Stimulated activated CD4-positive, alpha-beta T cell treated with anti-CD3 and anti-CD28 coated beads, Interleukin-1b, Interleukin-23, amount 100 ng/mL, for 1 hour (primary cell): Measurements from ENCODE around the gene ZNF106.

ENCODE experiments used
- DNase-seq, 2 donors: peaks; one replicate each; pipeline ENCODE4 v3.0.0-alpha.2; 2020; ENCODE audit warnings: low read depth in 2 of 2

The ZNF106 gene

DNA sequence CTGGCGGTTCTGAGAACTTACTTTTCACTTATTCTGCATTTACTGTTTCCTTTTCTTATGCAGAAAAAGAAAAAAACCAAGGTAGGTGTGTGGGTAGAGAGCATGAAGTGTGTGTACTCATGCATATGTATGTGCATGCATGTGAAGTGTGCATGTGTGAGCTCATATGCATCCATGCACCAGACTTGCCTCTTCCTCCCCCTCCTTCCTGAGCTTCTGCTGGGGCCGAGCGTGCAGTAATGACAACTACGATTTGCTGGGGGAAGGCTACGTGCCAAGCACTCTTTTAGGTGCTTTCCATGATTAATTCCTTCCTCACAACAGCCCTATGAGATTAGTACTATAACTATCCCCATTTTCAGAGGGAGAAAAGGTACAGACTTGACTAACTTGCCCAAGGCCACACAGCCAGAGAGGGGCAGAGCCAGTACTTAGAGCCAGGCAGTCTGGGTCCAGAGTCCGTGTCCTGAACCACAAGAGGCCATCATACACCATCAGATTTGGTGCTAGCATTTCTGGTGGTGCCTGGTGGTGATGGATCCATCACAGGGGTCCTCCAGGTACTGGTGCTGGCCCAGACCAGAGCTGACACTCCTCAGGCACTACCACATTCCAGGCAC, 85.0 kb downstream of the ZNF106 start:
- DNase-seq: no peak

DNA sequence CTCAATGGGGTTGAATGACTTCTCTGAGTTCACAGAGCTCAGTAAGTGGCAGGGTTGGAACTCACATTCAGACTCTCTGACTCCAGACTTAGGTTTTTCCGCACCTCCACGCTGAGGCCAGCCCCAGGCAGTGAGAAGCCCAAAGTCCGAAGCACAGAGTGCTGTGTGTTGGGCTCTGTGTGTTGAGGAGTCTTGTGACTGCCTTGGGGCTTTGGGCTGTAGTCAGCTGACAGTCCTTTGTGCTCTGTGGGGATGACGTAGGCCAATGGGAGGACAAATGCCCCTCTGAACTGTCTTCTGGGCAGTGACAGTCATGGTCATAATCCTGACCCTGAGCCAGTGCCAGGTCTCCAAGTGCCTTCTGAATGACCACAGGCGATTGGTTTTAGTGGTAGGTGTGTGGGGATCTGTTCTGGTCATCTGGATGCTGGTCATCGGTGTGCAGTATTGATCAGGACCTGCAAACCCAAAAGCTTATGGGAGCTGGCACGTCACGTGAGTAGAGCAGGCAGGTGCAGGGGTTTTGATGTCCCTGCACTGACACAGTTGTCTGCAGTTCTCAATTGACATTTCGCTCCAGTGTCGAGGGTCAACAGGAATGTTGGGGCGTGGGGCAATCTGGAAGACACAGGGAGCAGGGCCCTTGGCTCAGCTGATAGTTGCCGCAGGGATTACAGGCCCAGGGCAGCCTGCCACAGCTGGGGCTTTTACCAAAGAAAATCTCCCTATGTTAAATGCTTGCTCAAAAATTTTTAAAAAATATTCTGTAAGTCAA, 86.3 kb downstream of the ZNF106 start:
- no peak for DNase-seq

DNA sequence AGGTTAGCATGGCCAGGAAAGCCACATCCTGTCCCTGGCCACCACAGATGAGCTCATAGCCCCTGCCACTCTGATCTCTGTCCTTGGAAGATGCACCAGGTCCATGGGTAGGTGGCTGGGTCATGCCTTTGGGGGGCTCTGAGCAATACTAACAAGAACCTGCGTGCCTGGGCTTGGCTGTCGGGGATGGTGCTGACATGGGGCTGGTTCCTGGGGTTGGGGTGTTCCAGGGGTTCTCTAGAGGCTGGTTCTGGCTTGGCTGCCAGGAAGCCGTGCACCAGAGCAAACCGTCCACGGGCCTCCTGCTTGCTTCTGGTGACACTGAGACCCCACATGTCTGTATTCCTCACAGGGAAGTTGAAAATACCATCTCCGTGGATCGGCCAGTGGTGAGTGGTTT, 87.6 kb downstream of the ZNF106 start:
- no peak for DNase-seq

DNA sequence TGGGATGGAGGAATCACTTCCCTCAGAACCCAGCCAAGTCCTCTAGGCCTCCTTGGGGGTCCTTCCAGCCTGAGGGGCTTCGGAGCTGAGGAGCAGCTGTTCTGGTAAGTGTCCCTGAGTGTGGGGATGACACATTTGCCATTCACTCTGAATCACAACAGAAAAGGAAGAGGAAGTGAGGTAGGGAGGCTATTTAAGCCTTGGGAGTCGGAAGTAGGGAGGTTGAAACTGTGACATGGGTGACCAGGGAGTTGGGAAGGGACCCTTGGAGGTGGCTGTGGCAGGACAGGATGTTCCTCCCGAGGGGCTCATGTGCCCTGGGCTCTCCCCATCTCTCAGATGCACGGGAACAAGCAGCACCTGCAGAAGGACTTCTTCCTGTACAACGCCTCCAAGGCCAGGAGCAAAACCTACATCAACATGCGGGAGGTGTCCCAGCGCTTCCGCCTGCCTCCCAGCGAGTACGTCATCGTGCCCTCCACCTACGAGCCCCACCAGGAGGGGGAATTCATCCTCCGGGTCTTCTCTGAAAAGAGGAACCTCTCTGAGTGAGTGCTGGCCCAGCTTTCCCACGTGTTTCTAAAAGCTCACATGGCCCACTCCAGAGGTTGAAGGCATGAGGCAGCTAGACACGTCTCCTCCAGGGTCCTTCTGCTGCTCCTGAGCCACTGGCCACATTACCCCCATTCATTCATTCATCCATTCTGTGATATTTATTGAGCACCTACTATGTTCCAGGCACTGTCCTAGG, 88.3 kb downstream of the ZNF106 start:
- DNase-seq: no peak

DNA sequence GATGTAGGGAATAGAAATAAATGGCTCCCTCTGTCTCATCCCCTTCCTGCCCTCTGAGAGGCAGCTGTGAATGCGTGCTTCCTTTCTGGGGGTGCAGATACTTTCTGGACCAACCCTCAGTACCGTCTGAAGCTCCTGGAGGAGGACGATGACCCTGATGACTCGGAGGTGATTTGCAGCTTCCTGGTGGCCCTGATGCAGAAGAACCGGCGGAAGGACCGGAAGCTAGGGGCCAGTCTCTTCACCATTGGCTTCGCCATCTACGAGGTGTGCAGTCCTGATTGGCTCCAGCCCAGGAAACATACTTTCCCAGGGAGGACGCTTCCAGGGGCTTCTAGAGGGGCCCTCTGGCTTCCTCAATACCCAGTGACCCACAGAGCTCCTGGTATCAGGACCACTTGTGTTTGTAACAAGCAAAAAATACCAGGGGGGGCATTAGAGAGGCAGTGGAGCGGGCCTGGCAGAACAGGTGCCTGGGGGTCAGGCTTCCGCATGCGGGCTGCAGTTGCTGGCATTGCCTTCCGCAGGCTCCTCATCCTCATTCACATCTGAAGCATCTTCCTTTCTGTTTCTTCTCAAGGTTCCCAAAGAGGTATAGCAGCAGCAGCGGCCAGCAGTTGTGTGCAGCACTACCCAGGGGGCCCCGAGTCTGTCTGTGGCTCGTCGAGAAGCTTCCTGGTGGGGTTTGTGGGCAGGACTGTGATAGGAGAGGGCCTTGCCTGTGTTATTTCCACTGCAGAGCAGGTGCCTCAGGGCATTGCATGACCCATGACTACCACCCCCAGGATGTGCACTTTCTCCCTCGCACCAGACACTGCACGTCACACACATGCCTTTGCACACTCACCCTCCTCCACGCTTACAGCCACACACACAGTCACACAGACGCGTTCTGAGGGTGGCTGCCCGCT, 89.1 kb downstream of the ZNF106 start:
- DNase-seq: no peak

DNA sequence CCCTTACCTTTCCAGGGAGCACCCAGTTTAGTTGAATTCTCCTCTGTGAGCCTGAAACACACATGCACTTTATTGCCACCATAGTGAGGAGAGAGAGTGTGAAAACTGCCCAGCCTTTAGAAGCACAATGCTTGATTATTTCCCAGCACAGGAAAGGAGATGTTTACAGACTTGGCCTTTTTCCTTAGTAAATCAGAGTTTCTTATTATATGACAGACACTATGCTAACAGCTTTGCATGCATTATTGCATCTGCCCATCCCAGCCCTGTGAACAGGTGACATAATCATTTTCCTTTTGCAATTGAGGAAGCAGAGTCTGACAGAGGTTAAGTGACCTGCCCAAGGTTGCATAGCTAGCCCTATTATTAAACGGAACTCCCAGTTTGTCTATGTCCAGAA, 95.1 kb downstream of the ZNF106 start:
- DNase-seq: no peak

DNA sequence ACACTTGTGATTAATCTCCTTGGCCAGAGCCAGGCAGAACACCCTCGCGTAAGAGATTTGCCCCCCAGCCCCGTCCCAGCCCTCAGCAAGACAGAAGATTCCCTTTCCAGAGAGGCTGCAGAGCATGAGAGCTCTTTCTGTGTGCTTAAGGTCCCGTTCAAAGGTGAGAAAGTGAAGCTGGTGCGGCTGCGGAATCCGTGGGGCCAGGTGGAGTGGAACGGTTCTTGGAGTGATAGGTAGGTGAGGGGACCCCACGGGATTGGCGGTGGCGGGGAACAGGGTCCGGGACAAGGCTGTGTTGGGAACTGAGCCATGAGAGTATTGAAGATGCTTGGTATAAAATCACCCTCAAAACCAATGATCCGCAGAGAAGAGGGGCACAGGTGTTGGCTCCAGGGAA, 96.8 kb downstream of the ZNF106 start:
- DNase-seq: no peak

DNA sequence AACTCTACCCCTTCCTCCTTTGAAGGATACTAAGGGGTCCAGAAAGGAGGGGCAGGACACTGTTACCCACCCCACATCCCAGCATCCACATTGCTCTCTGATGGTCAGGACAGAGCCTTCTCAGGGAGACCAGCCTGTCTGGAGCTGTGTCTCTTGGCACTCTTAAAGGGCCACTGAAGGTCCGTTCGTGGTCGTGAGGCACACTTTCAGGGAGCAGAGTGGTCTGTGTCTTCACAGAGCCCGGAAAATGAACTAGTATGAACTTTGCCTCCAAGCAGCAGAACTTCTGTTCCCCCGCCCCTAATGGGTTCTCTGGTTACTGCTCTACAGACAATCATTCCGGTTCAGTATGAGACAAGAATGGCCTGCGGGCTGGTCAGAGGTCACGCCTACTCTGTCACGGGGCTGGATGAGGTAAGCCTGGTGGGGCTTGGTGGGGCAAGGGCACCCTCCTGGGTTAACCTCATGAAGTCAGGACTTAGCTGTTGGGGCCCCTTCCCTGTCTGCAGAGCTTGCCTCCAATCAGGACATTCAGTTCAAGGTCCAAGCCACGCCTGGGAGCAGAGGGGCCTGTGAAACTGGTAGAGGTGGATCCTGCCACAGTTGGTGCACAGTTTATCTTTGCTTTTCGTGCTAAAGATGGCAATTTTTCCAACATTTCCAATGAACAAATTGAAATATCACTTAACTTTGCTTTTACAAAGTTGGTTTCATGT, 98.5 kb downstream of the ZNF106 start:
- no peak for DNase-seq

DNA sequence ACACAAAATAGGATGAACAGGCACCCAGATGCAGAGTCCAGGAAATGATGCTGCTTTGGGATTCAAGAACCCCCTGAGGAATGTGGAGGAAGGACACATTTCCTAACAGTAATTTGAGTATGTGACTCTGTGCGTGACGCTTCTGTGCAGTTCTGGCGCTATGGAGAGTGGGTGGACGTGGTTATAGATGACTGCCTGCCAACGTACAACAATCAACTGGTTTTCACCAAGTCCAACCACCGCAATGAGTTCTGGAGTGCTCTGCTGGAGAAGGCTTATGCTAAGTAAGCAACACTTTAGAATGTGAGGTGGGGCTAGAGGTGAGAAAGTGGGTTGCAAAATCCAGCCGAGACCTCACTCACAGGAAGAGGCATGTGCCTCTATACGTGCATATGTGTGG, 103.3 kb downstream of the ZNF106 start:
- DNase-seq: no peak

DNA sequence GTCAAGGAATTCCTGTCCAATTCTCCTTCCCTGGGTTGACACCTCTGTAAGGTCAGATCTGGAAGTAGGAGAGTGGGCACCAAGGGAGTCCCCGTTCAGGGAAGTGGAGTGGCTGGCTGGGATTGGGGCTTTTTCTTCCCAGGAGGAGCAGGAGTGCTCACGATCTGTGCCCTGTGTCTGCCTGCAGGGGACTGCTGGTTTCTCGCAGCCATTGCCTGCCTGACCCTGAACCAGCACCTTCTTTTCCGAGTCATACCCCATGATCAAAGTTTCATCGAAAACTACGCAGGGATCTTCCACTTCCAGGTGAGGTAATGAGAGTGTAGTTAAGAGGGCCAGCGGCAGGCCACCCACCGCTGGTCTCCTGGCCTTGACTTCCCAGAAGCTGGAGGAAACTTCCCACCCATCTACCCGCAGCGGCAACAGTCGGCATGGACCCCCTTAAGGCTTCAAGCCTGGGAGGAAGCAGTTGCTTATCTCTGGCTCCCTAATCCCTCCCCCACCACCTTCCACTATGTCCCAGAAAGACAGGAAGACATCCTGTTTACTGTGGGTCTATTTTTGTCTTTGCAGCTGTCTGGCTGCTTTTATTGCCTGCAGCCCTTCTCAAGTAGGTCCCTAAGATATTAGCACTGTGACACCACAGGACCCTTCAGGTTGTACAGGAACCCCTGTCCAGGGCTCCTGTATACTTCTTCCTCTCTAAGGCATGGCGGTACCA, 104.8 kb downstream of the ZNF106 start:
- no peak for DNase-seq

DNA sequence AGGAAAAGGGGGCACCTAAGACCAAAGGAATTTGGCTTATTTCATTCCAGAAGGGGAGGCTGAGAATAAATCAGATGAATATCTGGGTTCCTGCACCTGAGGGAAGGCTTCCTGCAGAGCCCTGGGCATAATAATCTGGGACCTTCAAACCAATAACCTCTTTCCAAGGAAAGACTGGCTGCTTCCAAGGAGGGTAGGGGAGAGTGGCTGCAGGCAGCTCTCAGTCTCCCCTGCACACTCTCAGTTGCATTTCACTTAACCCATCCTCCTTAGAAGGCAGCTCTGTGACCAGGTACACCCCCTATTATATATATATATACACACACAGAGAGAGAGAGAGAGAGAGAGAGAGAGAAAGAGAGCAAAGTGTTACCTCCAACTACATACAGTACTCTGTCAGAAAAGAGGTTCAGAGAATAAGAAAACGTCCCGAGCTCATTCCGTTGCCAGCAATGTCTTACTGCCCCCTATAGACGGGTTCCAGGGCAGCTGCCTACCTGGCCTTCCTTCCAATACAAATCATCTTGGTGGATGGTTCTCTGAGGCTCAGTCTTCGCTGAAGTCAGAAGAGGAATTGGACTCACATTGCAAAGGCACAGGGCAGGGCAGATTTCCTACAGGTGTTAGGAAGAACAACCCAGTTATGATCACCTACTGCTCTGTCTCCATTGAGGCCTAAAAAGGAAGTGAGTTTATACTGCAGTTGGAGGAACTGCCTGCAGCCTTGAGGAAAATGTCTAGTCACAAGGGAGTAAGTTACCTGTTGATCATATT, 105.5 kb downstream of the ZNF106 start:
- DNase-seq: no peak

DNA sequence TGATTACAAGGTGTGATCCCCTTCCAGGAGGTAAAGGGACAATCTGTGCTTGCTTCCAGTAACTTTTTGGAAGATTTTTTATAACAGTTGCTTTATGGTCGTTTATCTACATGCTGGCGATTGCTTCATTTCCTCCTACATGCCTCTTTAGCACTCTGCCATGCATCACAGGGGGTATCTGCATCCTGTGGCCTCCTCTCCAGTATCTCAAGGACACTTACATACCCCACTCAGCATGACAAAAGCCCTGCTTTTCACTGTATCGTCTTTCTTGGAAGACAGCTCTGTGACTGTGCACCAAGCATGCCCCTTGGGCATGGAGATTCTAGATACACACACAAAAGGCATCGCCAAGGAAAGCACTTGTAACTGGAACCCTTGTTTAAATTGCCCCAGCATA, 106.3 kb downstream of the ZNF106 start:
- DNase-seq: no peak

DNA sequence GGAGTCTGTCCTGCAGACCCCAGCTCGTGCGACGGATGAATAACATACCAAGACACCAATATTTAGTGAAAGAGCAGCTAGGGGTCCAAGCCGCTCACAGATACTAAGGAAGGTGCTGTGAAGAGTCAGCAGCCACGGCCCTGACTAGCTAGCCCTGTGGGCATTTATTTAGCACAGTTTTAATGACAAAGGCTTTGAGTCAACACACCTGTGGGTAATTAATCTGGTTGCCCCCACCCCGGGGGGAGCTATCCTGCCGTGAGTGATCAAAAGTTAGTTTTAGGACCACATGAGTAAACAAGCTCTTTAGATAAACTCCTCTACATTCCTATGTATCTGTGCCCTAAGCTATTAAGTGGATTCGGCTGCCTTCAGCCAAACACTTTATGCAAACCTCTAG, 112.9 kb downstream of the ZNF106 start:
- DNase-seq: no peak

DNA sequence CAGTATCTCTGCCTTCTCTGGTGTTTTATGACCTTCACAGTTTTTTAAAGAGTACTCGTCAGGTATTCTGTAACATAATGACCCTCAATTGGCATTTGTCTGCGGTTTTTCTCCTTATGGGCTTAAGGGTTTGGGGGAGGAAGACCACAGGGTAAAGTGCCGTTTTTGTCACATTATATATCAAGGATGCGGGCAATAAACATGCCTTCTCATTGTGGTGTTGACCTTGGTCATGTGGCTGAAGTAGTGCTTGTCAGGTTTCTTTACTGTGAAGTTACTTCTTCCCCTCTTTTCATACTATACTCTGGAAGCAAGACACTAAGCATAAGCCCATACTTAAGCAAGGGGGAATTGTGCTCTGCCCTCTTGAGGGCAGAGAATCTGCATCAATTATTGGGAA, 115.0 kb downstream of the ZNF106 start:
- no peak for DNase-seq

DNA sequence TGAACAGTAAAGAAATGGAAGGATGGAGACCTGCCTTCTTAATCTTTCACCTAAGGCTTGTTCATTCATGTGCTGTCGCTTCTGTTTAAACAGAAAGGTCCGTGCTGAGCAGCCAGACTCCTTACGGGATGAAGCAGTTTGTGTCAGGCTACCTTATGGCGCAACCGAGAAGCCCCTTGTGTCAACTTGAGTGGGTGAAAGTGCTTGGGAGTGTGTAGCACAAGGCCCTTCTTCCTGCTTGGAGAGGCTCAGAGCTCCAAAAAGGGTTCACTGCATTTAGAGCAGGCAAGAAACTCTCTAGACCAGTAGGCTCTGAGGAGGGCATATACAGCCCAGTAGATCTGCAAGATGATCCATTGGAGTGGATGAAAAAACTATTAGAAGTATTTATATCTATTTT, 115.7 kb downstream of the ZNF106 start:
- DNase-seq: no peak

DNA sequence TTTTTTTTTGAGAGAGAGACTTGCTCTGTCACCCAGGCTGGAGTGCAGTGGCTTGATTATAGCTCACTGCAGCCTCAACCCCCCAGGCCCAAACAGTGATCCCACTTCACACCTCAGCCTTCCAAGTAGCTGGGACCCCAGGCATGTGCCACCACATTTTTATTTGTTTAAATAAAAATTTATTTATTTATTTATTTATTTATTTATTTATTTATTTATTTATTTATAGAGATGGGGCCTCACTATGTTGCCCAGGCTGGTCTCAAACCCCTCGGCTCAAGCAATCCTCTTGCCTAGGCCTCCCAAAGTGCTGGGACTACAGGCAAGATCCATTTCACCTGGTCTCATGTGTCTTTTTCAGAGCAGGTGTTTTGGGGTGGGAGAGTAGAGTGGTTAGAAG, 116.1 kb downstream of the ZNF106 start:
- no peak for DNase-seq

DNA sequence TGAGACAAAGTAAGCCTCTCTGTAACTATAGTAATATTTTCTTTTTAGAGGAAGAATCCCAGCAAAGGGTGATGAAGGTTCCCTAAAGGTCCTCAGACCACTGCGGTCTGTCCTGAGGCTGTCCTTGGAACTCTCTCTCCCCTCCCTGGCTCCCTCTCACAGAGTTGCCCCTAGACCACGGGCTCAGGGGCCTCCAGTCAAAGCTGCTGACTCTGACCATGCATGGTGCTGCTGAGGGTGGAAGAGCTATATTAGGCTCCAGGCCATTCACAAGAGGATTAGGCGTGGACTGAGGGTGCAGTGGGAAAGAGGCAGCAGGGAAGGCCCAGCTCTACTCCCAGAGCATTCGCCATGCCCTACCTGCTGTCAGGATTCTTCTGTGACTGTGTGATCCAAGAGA, 117.0 kb downstream of the ZNF106 start:
- no peak for DNase-seq

DNA sequence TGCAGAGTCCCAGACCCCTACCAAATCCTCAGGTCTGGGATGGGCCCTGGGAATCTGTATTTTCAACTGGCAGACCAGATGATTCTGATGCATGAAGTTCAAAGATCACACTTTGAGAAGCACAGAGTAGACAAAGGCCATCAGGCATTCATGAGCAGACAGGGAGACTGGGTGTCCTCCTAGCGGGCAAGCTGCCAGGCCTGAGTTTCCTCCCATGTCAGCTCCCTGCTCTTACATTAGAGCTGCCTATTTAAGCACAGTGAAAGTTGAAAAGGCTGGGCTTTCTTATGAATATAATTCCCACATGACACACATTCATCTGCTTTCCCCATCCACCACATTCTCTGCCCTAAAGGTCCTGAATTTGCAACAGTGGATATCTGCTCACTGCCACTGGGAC, 117.7 kb downstream of the ZNF106 start:
- no peak for DNase-seq

DNA sequence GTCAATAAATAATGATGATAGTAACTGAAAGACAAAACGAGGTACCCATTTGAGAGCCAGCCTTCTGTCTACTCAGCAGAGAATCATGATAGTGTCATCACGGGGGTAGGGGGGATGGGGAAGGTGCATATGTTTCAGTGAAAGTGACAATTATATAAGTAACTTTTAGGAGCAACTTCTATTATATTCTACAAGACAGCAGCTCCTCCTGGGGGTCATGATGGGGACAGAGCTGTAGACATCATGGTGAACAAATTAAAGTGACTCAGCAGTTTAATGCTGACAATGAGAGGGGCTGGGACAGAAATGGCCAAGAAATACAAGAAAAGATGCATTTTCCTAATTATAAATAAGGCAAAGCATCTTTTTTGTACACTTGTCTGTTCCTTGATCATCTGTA, 119.8 kb downstream of the ZNF106 start:
- no peak for DNase-seq

DNA sequence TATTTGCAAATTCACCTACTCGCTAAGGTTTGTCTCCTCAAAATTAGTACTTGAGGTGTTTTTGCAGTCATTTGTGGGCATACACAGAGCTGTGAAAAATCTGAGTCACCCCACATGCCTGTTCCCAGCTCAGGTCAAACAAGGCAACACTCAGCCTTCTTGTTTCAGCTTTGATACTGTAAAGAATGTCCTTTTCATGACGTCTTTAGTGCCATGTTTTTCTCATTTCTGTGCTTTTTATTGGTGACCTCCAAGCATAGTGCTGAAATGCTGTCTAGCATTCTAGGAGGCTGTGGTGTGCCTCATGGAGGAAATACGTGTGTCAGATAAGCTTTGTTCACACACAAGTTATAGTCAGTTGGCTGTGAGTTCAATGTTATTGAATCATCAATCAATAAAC, 122.8 kb downstream of the ZNF106 start:
- no peak for DNase-seq
